HG03139 (cell line): ENCODE data around the gene STYK1.

Source experiments
- ATAC-seq: cut with Tn5 transposase; IDR thresholded peaks from one replicate; pipeline ENCODE4 v1.9.1; 2021; ENCODE audit not compliant: unreplicated experiment

The STYK1 gene

GRCh38 chr12:10571141-10571540, 102.7 kb downstream of the STYK1 start:
- ATAC-seq: no peak
